GM12878 (cell line): ENCODE measurements around the gene APOBEC3H. TPM values are rescaled to one million over a fixed set of nuclear protein-coding genes. Genes with fewer than 3 reads are reported as not detected.

Source experiments
- ATAC-seq: fragments of 200-7000 bp; cut with Tn5 transposase; 3 replicates; pipeline ENCODE4 v1.9.1; 2020; ENCODE audit warnings: mild to moderate bottlenecking, moderate library complexity
- BruUV-seq: library from RNA; stranded (reverse); fragments of 400-500 nt; replicated peaks from 2 replicates; lab custom pipeline; 2021; lab: Mats Ljungman, UMichigan
- CTCF ChIA-PET: fragments of 300-600 bp; sonication (Branson Sonifier 250); formaldehyde crosslinking; extraction: SDS; loops from one replicate; lab custom pipeline; 2021; ENCODE audit warnings: inconsistent platforms; lab: Yijun Ruan, JAX
- POLR2A ChIA-PET: fragments of 350-600 bp; formaldehyde crosslinking; extraction: SDS; loops from one replicate; lab custom pipeline; 2021; ENCODE audit warnings: inconsistent platforms; lab: Charles Lee
- RAD21 ChIA-PET: fragments of 300-600 bp; sonication (Branson Sonifier 250); formaldehyde crosslinking; loops from one replicate; lab custom pipeline; 2023; ENCODE audit warnings: antibody characterized with exemption; ENCODE audit not compliant: unreplicated experiment; lab: Charles Lee
- SMC1A ChIA-PET: fragments of 300-600 bp; sonication (Branson Sonifier 250); formaldehyde crosslinking; loops from one replicate; lab custom pipeline; 2023; ENCODE audit not compliant: unreplicated experiment, uncharacterized antibody; lab: Charles Lee
- DNase-seq: peaks from one replicate; pipeline ENCODE4 v3.0.0-alpha.2; 2011; ENCODE audit warnings: low read depth, low spot score
- FAIRE-seq: peaks from 3 replicates; lab custom pipeline; 2011; peaks lifted over from hg19 to GRCh38; lab: Jason Lieb, UNC
- H2AFZ ChIP-seq: 2 replicates; pipeline ENCODE4 v1.6.0; 2011; ENCODE audit warnings: low read depth, low read length, control low read depth; ENCODE audit not compliant: control insufficient read depth
- H3K27ac ChIP-seq: 2 replicates; pipeline ENCODE4 v1.5.1; 2011; ENCODE audit warnings: control low read depth; ENCODE audit not compliant: control insufficient read depth, insufficient read depth
- H3K27me3 ChIP-seq, 2 experiments: replicated peaks in 1 of 2; 2 replicates each; pipeline versions ENCODE4 v1.6.0 to v1.6.1; 2011; ENCODE audit warnings: low read length in 1 of 2; ENCODE audit not compliant: control insufficient read depth in 2 of 2, insufficient read depth in 2 of 2
- H3K36me3 ChIP-seq, 2 experiments: 2 replicates each; pipeline ENCODE4 v1.5.1; 2011; ENCODE audit warnings: low read length in 1 of 2; ENCODE audit not compliant: control insufficient read depth in 2 of 2, insufficient read depth in 2 of 2
- H3K4me1 ChIP-seq: 2 replicates; pipeline ENCODE4 v1.6.1; 2011; ENCODE audit warnings: mild to moderate bottlenecking, low read length, moderate library complexity, mixed read lengths; ENCODE audit not compliant: control insufficient read depth, insufficient read depth
- H3K4me2 ChIP-seq: 2 replicates; pipeline ENCODE4 v1.6.0; 2011; ENCODE audit warnings: control low read depth; ENCODE audit not compliant: control insufficient read depth, insufficient read depth
- H3K4me3 ChIP-seq: fragments of 200-600 bp; sonication (generic); 2 replicates; pipeline ENCODE4 v1.5.1; 2016
- H3K79me2 ChIP-seq: 2 replicates; pipeline ENCODE4 v1.6.0; 2011; ENCODE audit warnings: low read length; ENCODE audit not compliant: control insufficient read depth, insufficient read depth
- H3K9ac ChIP-seq: 2 replicates; pipeline ENCODE4 v1.8.0; 2011; ENCODE audit warnings: low read length, control low read depth, mixed read lengths; ENCODE audit not compliant: control insufficient read depth, insufficient read depth
- H3K9me3 ChIP-seq: replicated peaks from 3 replicates; pipeline ENCODE4 v1.5.1; 2011; ENCODE audit warnings: mild to moderate bottlenecking, low read length; ENCODE audit not compliant: control insufficient read depth, insufficient read depth
- H4K20me1 ChIP-seq: 2 replicates; pipeline ENCODE4 v1.6.0; 2011; ENCODE audit not compliant: control insufficient read depth, insufficient read depth
- ASH2L ChIP-seq: fragments of 300-600, 200-600 bp; sonication (generic); IDR thresholded peaks from 2 replicates; pipeline ENCODE4 v1.6.1; 2017; ENCODE audit warnings: low read depth, mild to moderate bottlenecking, borderline replicate concordance
- ATF7 ChIP-seq: fragments of 450-650 bp; IDR thresholded peaks from 2 replicates; pipeline ENCODE4 v1.6.1; 2016; ENCODE audit warnings: low read depth, mild to moderate bottlenecking
- IKZF2 ChIP-seq, 2 experiments: fragments of 450-650 bp; IDR thresholded peaks; 2 replicates each; pipeline ENCODE4 v1.6.1; 2017; ENCODE audit warnings: mild to moderate bottlenecking in 2 of 2, moderate library complexity in 2 of 2
- RCOR1 ChIP-seq: conservative IDR thresholded peaks from 2 replicates; pipeline ENCODE4 v1.6.1; 2012; ENCODE audit warnings: low read depth, low read length, improper control_type of control experiment
- SPI1 ChIP-seq: IDR thresholded peaks from 2 replicates; pipeline ENCODE4 v1.6.1; 2011; ENCODE audit warnings: low read depth, mild to moderate bottlenecking, low read length, moderate library complexity, borderline replicate concordance; ENCODE audit not compliant: insufficient read depth
- SREBF1 ChIP-seq: IDR thresholded peaks from 2 replicates; pipeline ENCODE4 v1.6.1; 2012; ENCODE audit warnings: mild to moderate bottlenecking, low read length
- TAF1 ChIP-seq: IDR thresholded peaks from 2 replicates; pipeline ENCODE4 v1.6.1; 2011; ENCODE audit warnings: mild to moderate bottlenecking, low read depth, low read length, borderline replicate concordance
- TCF12 ChIP-seq: IDR thresholded peaks from 2 replicates; pipeline ENCODE4 v1.6.1; 2011; ENCODE audit warnings: low read depth, mild to moderate bottlenecking, low read length
- TCF3 ChIP-seq: IDR thresholded peaks from 2 replicates; pipeline ENCODE4 v1.6.1; 2012; ENCODE audit warnings: low read depth, mild to moderate bottlenecking, low read length, borderline replicate concordance; ENCODE audit not compliant: insufficient read depth
- ZNF217 ChIP-seq: fragments of 450-650 bp; IDR thresholded peaks from 2 replicates; pipeline ENCODE4 v1.6.1; 2017; ENCODE audit warnings: antibody characterized with exemption, mild to moderate bottlenecking
- ZNF24 ChIP-seq: fragments of 450-650 bp; IDR thresholded peaks from 2 replicates; pipeline ENCODE4 v1.6.1; 2017; ENCODE audit warnings: antibody characterized with exemption, mild to moderate bottlenecking
- ZSCAN29 ChIP-seq: fragments of 450-650 bp; IDR thresholded peaks from 2 replicates; pipeline ENCODE4 v1.6.1; 2017; ENCODE audit warnings: mild to moderate bottlenecking, moderate library complexity
- WGBS: methylation state at CpG from one replicate; pipeline ENCODE4 v1.1.6; 2016; ENCODE audit warnings: low lambda C conversion rate; ENCODE audit not compliant: insufficient replicate concordance, insufficient coverage; ENCODE audit errors: missing lambda C conversion rate; 5-methylcytosine and 5-hydroxymethylcytosine counted together
- in situ Hi-C: fragments of 300-500 bp; cut with MboI; formaldehyde crosslinking; loops from 9 replicates; pipeline ENCODE4 v1.14.3; 2018; ENCODE audit warnings: mixed read lengths
- intact Hi-C: fragments of 100-400 bp; cut with micrococcal nuclease; formaldehyde crosslinking; loops from one replicate; pipeline ENCODE4 v1.14.2; 2022; ENCODE audit not compliant: unreplicated experiment
- polyA plus RNA-seq, 11 experiments: library from polyadenylated mRNA; depleted of rRNA in 4 of 11; unstranded in 6 of 11; stranded (reverse) in 5 of 11; fragments of >200 nt; fragmentation: Nextera tagmentation in 4 of 11; fragmentation: Illumina TruSeq in 1 of 11; extraction: Ambion mirVana in 4 of 11; extraction: Trizol in 1 of 11; gene quantifications; 1 replicate in 1 of 11; 2 replicates in 10 of 11; pipeline versions ENCODE4 v1.2.1 to v1.2.3, GENCODE V29; 2011 to 2016; ENCODE audit warnings: inconsistent platforms in 2 of 11, missing spikeins in 2 of 11, low read depth in 1 of 11
- total RNA-seq, 4 experiments: library from RNA; depleted of rRNA in 3 of 4; stranded (reverse); fragments of >200 nt in 3 of 4; fragmentation: Illumina TruSeq in 1 of 4; extraction: Trizol in 1 of 4; gene quantifications; 2 replicates each; pipeline versions ENCODE4 v1.2.1 to v1.2.3, GENCODE V29; 2013 to 2021
- TF ChIP-seq, protein P1 (sequence below): IDR thresholded peaks from 2 replicates; pipeline ENCODE4 v1.6.1; 2011; ENCODE audit warnings: borderline replicate concordance, low read depth, mild to moderate bottlenecking, moderate library complexity, mixed read lengths, low read length; ENCODE audit not compliant: insufficient read depth; ENCODE audit errors: extremely low read length
- TF ChIP-seq, protein P2 (sequence below): IDR thresholded peaks from 2 replicates; pipeline ENCODE4 v1.6.1; 2011; ENCODE audit warnings: mild to moderate bottlenecking, low read depth, low read length, moderate library complexity; ENCODE audit not compliant: insufficient replicate concordance
- TF ChIP-seq, protein P3 (sequence below): IDR thresholded peaks from 2 replicates; pipeline ENCODE4 v1.6.1; 2012; ENCODE audit warnings: low read length, inconsistent platforms

The APOBEC3H gene
- total and polyA plus RNA-seq, 10 of the 15 experiments (the other 5 are each of a cell fraction or from before 2014, with no cell fraction given) = 7.5 to 23.0 (median 14.8) TPM

DNA sequence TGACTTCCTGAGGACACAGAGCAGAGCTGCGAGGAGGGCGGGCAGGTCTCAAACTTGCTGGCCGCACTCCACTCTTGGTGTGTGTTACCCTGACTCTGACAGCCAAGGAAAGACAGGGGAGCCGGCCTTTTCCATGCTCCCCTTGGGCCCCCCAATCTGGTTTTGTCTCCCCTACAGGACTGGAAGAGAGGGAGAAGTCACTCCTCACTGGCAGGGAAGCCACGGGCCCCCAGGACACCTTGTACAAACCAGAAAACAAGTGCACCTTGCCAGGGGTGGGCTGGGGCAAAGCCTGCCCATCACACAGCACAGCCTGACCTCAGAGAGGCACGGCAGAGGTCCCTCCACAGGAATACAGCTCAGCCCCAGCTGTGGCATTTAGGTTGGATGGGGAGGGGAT, 35.2 kb downstream of the APOBEC3H start:
- 54% methylated on average over 6 of the region's 6 CpGs for WGBS
- H3K9ac ChIP-seq = no peak overlapping the region
- H3K4me1 ChIP-seq = no peaks in the 10 kb centered on the region
- H2AFZ ChIP-seq = no peak overlapping the region
- no peak overlapping the region for H3K27ac ChIP-seq
- no peak for TF ChIP-seq SPI1
- TF ChIP-seq ZNF217 = no peak
- TF ChIP-seq SREBF1 = no peak
- no peak for TF ChIP-seq RCOR1
- TF ChIP-seq TAF1 = no peak
- no peak for TF ChIP-seq ZSCAN29
- TF ChIP-seq TCF3 = no peak
- TF ChIP-seq, all 136 proteins: peak for 0
- in situ Hi-C loops (no loop called here), intact Hi-C loops (no loop called here)
- BruUV-seq = no TSS peak
- Histone ChIP-seq H3K36me3 (no peaks in the 10 kb centered on the region; a peak in 1 of 4 replicates), H3K4me2 (no peak overlapping the region), H3K4me3 (no peak overlapping the region), H3K9me3 (no peaks in the 10 kb centered on the region), H3K79me2 (no peaks in the 10 kb centered on the region), H3K27me3 (no peaks in the 10 kb centered on the region), H4K20me1 (no peaks in the 10 kb centered on the region)
- FAIRE-seq (no peak), DNase-seq (no peak), ATAC-seq (no peak)
- ChIA-PET CTCF (interaction anchor here (1.0 kb wide), 1 partner anchor 262 kb away, joined by 3 read pairs; no protein-coding TSS in a partner anchor), RAD21 (no interaction called here), POLR2A (no interaction called here), SMC1A (no interaction called here)

DNA sequence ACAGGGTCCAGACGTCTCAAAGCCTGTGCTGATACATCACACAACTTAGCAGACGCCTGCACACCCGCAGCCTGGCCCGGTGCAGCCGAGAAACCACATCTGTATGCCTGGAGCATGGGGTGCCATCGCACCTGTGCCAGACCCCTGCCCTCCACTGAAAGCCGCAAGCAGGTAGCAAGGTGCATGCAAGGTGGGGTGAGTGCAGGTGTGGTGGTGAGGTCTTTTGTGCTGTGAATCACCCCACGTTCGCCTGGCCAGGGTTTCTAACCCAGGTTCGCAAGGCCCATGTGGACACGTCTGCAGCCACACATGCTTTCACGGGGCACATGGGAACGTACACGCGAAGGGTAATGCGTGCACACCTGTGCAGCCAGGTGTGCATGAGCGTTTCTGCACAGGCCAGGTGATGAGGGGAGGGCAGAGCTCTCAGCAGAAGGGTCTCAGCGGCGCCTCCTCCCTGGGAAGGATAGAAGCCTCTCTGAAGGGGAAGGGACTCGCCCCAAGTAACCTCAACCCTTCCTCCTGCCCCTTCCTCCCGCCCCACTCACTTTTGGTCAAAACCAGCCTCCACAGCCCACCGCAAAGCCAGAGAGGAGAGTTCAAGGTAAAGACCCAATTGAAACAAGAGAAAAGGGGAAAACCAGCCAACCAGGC, 36.0 kb downstream of the APOBEC3H start:
- FAIRE-seq = no peak
- DNase-seq = no peak
- H3K9me3 ChIP-seq = no peaks in the 10 kb centered on the region
- POLR2A ChIA-PET = no interaction called here
- RAD21 ChIA-PET = no interaction called here
- H2AFZ ChIP-seq = no peak overlapping the region
- H3K79me2 ChIP-seq = no peaks in the 10 kb centered on the region
- no TSS peak for BruUV-seq
- H3K27me3 ChIP-seq = no peaks in the 10 kb centered on the region
- no peaks in the 10 kb centered on the region for H3K4me1 ChIP-seq
- SMC1A ChIA-PET = no interaction called here
- H3K4me2 ChIP-seq = no peak overlapping the region
- no peaks in the 10 kb centered on the region for H4K20me1 ChIP-seq
- no peaks in the 10 kb centered on the region; a peak in 1 of 4 replicates for H3K36me3 ChIP-seq
- CTCF ChIA-PET = no interaction called here
- no peak for ATAC-seq
- 76% methylated on average over 22 of the region's 22 CpGs for WGBS
- no peak overlapping the region for H3K27ac ChIP-seq
- in situ Hi-C loops (no loop called here), intact Hi-C loops (no loop called here)
- no peak overlapping the region for H3K9ac ChIP-seq
- no peak overlapping the region for H3K4me3 ChIP-seq
- no peak for TF ChIP-seq IKZF2 (IDR thresholded peaks at IDR 0.05)
- no peak for TF ChIP-seq ZNF24
- TF ChIP-seq, protein P1, sequence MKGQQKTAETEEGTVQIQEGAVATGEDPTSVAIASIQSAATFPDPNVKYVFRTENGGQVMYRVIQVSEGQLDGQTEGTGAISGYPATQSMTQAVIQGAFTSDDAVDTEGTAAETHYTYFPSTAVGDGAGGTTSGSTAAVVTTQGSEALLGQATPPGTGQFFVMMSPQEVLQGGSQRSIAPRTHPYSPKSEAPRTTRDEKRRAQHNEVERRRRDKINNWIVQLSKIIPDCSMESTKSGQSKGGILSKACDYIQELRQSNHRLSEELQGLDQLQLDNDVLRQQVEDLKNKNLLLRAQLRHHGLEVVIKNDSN = no peak
- TF ChIP-seq ASH2L = no peak
- TF ChIP-seq, protein P2, sequence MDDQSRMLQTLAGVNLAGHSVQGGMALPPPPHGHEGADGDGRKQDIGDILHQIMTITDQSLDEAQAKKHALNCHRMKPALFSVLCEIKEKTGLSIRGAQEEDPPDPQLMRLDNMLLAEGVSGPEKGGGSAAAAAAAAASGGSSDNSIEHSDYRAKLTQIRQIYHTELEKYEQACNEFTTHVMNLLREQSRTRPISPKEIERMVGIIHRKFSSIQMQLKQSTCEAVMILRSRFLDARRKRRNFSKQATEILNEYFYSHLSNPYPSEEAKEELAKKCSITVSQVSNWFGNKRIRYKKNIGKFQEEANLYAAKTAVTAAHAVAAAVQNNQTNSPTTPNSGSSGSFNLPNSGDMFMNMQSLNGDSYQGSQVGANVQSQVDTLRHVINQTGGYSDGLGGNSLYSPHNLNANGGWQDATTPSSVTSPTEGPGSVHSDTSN = no peak
- TF ChIP-seq TCF12 = no peak
- TF ChIP-seq, protein P3, sequence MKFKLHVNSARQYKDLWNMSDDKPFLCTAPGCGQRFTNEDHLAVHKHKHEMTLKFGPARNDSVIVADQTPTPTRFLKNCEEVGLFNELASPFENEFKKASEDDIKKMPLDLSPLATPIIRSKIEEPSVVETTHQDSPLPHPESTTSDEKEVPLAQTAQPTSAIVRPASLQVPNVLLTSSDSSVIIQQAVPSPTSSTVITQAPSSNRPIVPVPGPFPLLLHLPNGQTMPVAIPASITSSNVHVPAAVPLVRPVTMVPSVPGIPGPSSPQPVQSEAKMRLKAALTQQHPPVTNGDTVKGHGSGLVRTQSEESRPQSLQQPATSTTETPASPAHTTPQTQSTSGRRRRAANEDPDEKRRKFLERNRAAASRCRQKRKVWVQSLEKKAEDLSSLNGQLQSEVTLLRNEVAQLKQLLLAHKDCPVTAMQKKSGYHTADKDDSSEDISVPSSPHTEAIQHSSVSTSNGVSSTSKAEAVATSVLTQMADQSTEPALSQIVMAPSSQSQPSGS = no peak
- no peak for TF ChIP-seq ATF7
